Testis (tissue), 3 donors: ENCODE measurements around the gene PWP2. TPM values are rescaled to one million over a fixed set of nuclear protein-coding genes. Genes with fewer than 3 reads are reported as not detected.
"Not testable (repeated sequence)": the region's sequence is repeated elsewhere in the genome, so short reads cannot be mapped to it uniquely, and the experiment has no call there.

ENCODE experiments used
- DNase-seq: peaks from one replicate; pipeline ENCODE4 v3.0.0-alpha.2; 2019
- H3K27ac ChIP-seq, 2 donors: fragments of 200-600 bp; sonication (generic); one replicate each; pipeline ENCODE4 v1.5.1; 2019
- H3K27me3 ChIP-seq: fragments of 200-600 bp; sonication (generic); one replicate; pipeline ENCODE4 v1.5.1; 2019
- H3K36me3 ChIP-seq: fragments of 200-600 bp; sonication (generic); one replicate; pipeline ENCODE4 v1.5.1; 2017; ENCODE audit warnings: low read depth; ENCODE audit errors: missing control alignments
- H3K4me1 ChIP-seq: fragments of 200-600 bp; sonication (generic); one replicate; pipeline ENCODE4 v1.5.1; 2019
- H3K4me3 ChIP-seq, 2 donors: fragments of 200-600 bp; sonication (generic); one replicate each; pipeline ENCODE4 v1.5.1; 2017 to 2019
- H3K9me3 ChIP-seq: fragments of 200-600 bp; sonication (generic); one replicate; pipeline ENCODE4 v1.5.1; 2017
- WGBS, 2 donors: methylation state at CpG; one replicate each; pipeline ENCODE4 v1.1.5; 2018; 5-methylcytosine and 5-hydroxymethylcytosine counted together
- intact Hi-C: fragments of 100-400 bp; cut with DNase I; formaldehyde crosslinking; loops from one replicate; pipeline ENCODE4 v1.15.1; 2023; ENCODE audit warnings: low total_unique reads
- polyA plus RNA-seq: library from polyadenylated mRNA; stranded (reverse); fragments of 350-450 nt; fragmentation: Illumina TruSeq; extraction: RNeasy Lipid Tissue Mini Kit (QIAGEN cat#74804); gene quantifications from one replicate; pipeline ENCODE4 v1.2.3, GENCODE V29; 2014; ENCODE audit warnings: low read depth, low replicate concordance; ENCODE audit not compliant: insufficient read depth
- total RNA-seq, 2 donors: library from RNA; depleted of rRNA; stranded (reverse); fragments of >200 nt; gene quantifications; one replicate each; pipeline ENCODE4 v1.2.3, GENCODE V29; 2016

PWP2 gene
- total and polyA plus RNA-seq, 3 donors from 2014 or later, result 7.8 to 23.7 (median 10.8) TPM

DNA sequence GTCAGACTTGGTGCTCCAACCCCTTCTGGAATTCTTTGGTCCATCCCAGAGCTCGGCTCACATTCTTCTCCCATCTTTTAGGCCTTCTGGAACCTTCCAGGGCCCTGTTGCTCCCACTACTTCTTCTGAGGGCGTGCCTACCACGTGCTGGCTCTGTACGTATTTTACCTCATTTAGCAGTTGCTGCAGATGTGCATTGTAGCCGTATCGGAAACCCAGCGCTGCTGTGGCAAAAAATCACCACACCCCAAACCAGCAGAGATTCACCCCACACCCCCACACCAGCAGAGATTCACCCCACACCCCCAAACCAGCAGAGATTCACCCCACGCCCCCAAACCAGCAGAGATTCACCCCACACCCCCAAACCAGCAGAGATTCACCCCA is 48.8 kb downstream of the PWP2 start:
- H3K27me3 ChIP-seq, H3K4me3 ChIP-seq, intact Hi-C loops, H3K36me3 ChIP-seq, H3K4me1 ChIP-seq, H3K9me3 ChIP-seq, H3K27ac ChIP-seq, DNase-seq: not testable (repeated sequence)
- no CpG with 5 or more reads among the region's 8 CpGs for WGBS, 2 donors

GRCh38 chr21:44157439-44158081 is 50.4 kb downstream of the PWP2 start:
- DNase-seq, H3K27me3 ChIP-seq, H3K9me3 ChIP-seq, H3K36me3 ChIP-seq, H3K4me3 ChIP-seq, intact Hi-C loops, H3K4me1 ChIP-seq, H3K27ac ChIP-seq: not testable (repeated sequence)
- no CpG with 5 or more reads among the region's 28 CpGs for WGBS, 2 donors

DNA sequence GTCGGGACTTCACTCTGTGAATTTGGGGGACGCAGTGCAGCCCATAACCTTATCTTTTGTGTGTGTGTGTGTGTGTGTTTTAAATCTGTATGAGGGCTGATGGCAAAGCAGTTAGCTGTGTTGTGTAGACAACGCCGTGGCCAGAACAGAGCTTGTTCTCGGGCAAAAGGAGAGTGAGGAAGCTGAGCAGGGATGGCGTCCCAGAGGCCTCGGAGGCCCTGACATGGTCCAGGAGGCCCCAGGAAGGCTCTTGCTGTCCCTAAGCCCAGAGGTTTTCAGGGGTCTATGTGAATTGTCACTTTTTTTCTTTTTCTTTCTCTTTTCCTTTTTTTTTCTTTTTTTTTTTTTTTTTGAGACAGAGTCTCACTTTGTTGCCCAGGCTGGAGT is 50.9 kb downstream of the PWP2 start:
- DNase-seq, H3K4me3 ChIP-seq, intact Hi-C loops, H3K27me3 ChIP-seq, H3K36me3 ChIP-seq, H3K27ac ChIP-seq, H3K9me3 ChIP-seq, H3K4me1 ChIP-seq: not testable (repeated sequence)
- 82% methylated on average over 2 of the region's 7 CpGs; no CpG with 5 or more reads in 1 of the 2 donors for WGBS, 2 donors

DNA sequence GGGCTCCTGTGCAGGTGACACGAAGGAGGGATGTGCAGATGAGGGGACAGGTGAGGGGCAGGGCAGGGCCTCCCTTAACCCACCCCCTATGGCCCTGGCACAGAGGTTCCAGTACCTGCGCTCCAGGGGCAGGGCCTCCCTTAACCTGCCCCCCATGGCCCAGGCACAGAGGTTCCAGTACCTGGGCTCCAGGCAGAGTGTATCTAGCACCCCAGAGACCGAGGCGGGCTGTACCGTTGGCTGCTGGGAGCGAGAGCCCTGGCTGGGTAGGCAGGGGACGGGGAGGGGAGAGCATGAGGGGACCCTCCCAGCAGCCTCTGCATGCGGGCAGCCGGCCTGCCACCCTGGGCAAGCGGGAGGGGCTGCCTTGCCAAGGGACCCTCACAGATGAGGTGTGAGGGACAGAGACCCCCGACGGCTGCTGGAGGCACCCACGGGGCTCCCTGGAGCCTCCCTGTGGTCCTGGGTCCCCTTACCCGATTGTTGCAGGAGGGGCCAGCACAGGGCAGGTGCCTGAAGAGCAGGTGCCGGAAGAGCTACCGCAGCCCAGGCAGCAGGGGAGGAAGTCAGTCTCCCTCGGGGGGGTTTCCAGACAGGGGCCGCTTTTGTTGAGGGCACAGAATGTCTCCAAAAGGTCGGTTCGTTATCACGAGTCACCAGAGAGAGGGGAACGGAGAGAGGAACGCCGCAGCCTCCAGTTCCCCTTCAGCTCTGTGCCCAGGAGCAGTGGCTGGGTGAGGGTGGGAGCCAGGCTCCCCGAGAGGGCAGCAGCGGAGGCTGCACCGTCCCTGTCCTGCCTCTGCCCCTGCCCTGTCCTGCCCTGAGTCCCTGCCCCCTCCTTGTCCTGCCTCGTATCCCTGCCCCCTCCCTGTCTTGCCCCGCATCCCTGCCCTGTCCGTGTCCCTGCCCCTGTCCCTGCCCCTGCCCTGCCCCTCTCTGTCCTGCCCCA is 52.4 kb downstream of the PWP2 start:
- H3K4me3 ChIP-seq, H3K27ac ChIP-seq, H3K9me3 ChIP-seq, H3K27me3 ChIP-seq, DNase-seq, intact Hi-C loops, H3K36me3 ChIP-seq, H3K4me1 ChIP-seq: not testable (repeated sequence)
- no CpG with 5 or more reads among the region's 30 CpGs for WGBS, 2 donors

- H3K4me1 ChIP-seq, H3K9me3 ChIP-seq, DNase-seq, H3K36me3 ChIP-seq, H3K4me3 ChIP-seq, H3K27me3 ChIP-seq, intact Hi-C loops, H3K27ac ChIP-seq: not testable (repeated sequence)
- WGBS, 2 donors, result no CpG with 5 or more reads among the region's 15 CpGs
Measured at GRCh38 chr21:44160298-44160672, 53.1 kb downstream of the PWP2 start.

DNA sequence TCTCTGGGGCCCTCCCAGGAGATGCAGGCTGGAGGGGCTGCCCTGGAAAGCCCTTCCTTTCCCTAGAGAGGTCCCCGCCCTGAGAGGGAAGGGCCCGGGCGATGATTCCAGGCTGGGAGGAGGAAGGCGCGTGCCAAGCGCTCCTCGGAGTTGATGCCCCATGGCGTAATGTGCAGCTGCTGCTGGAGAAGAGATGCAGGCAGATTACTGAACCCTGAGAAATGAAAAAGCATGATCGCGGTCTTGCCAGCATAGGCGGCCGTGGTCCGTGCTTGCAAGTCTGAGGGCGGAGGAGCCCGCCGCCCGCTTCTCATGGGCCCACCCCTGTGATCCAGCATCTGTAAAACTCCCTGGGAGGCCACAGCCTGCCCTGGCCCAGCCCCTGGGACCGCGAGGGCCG is 53.6 kb downstream of the PWP2 start:
- H3K27ac ChIP-seq, H3K4me1 ChIP-seq, H3K9me3 ChIP-seq, H3K36me3 ChIP-seq, DNase-seq, H3K4me3 ChIP-seq, intact Hi-C loops, H3K27me3 ChIP-seq: not testable (repeated sequence)
- WGBS, 2 donors, result no CpG with 5 or more reads among the region's 20 CpGs

- H3K27me3 ChIP-seq, H3K4me3 ChIP-seq, DNase-seq, H3K9me3 ChIP-seq, H3K36me3 ChIP-seq, H3K4me1 ChIP-seq, intact Hi-C loops, H3K27ac ChIP-seq: not testable (repeated sequence)
- WGBS, 2 donors, result no CpG with 5 or more reads among the region's 13 CpGs
Measured at GRCh38 chr21:44163167-44163653, 56.0 kb downstream of the PWP2 start.

DNA sequence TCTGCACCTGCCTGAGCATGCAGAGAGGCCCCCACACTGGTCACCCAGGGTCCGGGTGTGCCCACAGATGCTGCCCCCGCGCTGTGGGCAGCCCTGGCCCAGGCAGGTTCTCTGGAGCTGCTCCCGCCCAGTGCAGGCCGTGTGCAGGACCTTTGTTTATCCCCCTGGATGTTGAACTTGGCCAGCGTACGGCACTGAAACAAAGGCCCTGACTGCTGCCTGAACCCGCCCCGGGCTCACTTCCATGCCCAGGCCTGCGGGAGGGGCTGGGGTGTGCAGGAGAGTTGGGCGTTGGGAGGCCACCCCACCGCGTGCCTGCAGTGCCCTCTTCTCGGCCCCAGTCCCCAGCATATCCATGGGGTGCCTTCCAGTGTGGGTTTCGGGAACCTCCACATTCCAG is 58.7 kb downstream of the PWP2 start:
- no CpG with 5 or more reads among the region's 15 CpGs for WGBS, 2 donors
- DNase-seq, H3K36me3 ChIP-seq, H3K4me3 ChIP-seq, intact Hi-C loops, H3K4me1 ChIP-seq, H3K27me3 ChIP-seq, H3K9me3 ChIP-seq, H3K27ac ChIP-seq: not testable (repeated sequence)

DNA sequence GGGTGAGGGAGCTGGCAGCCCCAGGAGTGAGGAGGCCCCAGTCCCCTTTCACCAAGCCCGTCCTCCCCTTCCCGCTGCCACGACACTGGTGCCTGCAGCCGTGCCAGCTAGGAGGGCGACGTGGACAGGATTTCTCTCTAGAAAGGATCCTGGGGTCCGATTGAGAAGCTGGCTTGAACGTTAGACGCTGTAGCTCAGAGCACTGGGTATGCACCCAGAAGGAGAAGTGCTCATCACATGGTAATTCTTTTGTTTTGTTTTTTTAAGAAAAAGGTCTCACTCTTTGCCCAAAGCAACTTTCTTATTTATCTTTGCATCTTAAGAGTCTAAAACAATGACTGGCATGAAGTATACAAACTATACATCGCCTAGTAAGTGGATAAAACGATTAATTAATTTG is 60.3 kb downstream of the PWP2 start:
- H3K4me3 ChIP-seq, DNase-seq: not testable (repeated sequence)

DNA sequence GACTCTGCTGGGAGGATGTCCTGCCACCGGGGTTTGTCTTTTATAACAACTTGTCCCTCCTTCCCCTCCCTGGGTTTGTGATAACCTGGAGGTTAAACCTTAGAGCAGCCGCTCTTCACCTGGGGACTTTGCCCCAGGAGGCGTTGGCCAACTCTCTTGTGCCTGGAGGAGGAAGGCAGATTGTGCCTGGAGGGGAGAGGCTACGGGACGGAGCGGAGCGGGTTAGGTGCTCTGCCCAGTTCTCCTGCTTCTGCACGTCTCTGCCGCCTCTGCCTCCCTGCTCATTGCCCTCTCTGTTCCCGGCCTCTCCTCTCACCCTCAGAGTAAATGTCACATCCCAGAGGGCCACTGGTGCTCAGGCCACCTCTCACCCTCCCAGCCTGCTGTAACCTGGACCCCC is 63.1 kb downstream of the PWP2 start:
- WGBS, 2 donors, result no CpG with 5 or more reads among the region's 10 CpGs
- H3K4me1 ChIP-seq, H3K36me3 ChIP-seq, DNase-seq, H3K9me3 ChIP-seq, intact Hi-C loops, H3K4me3 ChIP-seq, H3K27ac ChIP-seq, H3K27me3 ChIP-seq: not testable (repeated sequence)

More for the DNA sequence above, 60.3 kb downstream of the PWP2 start:
- intact Hi-C loops, H3K4me1 ChIP-seq, H3K27ac ChIP-seq, H3K36me3 ChIP-seq, H3K9me3 ChIP-seq, H3K27me3 ChIP-seq: not testable (repeated sequence)
- WGBS, 2 donors, result 100% methylated on average over 1 of the region's 11 CpGs; no CpG with 5 or more reads in 1 of the 2 donors

GRCh38 chr21:44170863-44171262 is 63.7 kb downstream of the PWP2 start:
- H3K27me3 ChIP-seq, H3K4me3 ChIP-seq, H3K9me3 ChIP-seq, intact Hi-C loops, H3K27ac ChIP-seq, H3K4me1 ChIP-seq, H3K36me3 ChIP-seq: not testable (repeated sequence)
- no CpG with 5 or more reads among the region's 10 CpGs for WGBS, 2 donors
- peak; percentile 7 for DNase-seq

DNA sequence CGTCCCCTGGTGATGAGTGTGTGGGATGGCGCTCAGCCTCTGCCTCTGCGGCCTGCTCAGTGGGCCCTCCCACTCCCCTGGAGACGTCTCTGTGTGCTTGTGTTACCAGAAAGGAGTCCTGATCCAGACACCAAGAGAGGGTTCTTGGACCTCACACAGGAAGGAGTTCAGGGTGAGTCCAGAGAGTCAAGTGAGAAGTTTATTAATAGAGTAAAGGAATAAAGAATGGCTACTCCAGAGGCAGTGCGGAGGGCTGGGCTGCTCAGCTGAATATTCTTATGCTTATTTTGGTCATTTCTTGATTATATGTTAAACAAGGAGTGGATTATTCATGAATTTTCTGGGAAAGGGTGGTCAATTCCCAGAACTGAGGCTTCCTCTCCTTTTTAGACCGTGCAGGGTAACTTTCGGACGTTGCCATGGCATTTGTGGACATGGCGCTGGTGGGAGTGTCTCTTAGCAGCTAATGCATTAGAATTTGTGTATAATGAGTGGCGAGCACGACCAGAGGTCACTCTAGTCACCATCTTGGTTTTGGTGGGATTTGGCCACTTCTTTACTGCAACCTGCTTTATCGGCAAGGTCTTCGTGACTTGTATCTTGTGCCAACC is 64.9 kb downstream of the PWP2 start:
- no CpG with 5 or more reads among the region's 13 CpGs for WGBS, 2 donors
- H3K4me3 ChIP-seq, H3K27me3 ChIP-seq, H3K9me3 ChIP-seq, H3K36me3 ChIP-seq, H3K27ac ChIP-seq, DNase-seq, intact Hi-C loops, H3K4me1 ChIP-seq: not testable (repeated sequence)
